ENCODE data around the gene ALOX15.
"Not testable (repeated sequence)": the region's sequence is repeated elsewhere in the genome, so short reads cannot be mapped to it uniquely, and the experiment has no call there.

Gene ALOX15, protein sequence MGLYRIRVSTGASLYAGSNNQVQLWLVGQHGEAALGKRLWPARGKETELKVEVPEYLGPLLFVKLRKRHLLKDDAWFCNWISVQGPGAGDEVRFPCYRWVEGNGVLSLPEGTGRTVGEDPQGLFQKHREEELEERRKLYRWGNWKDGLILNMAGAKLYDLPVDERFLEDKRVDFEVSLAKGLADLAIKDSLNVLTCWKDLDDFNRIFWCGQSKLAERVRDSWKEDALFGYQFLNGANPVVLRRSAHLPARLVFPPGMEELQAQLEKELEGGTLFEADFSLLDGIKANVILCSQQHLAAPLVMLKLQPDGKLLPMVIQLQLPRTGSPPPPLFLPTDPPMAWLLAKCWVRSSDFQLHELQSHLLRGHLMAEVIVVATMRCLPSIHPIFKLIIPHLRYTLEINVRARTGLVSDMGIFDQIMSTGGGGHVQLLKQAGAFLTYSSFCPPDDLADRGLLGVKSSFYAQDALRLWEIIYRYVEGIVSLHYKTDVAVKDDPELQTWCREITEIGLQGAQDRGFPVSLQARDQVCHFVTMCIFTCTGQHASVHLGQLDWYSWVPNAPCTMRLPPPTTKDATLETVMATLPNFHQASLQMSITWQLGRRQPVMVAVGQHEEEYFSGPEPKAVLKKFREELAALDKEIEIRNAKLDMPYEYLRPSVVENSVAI

GRCh38 chr17:4641297-4642195, at the start of gene ALOX15:
ALOX15 (minus strand) TSS chr17:4641678; CDS start chr17:4641651, 27 bp downstream.
- DNase-seq, result no peak

GRCh38 chr17:4690745-4691144, 49.3 kb upstream of the ALOX15 start:
- no peak for DNase-seq

GRCh38 chr17:4689872-4690271, 48.4 kb upstream of the ALOX15 start:
- not testable (repeated sequence) for DNase-seq

DNA sequence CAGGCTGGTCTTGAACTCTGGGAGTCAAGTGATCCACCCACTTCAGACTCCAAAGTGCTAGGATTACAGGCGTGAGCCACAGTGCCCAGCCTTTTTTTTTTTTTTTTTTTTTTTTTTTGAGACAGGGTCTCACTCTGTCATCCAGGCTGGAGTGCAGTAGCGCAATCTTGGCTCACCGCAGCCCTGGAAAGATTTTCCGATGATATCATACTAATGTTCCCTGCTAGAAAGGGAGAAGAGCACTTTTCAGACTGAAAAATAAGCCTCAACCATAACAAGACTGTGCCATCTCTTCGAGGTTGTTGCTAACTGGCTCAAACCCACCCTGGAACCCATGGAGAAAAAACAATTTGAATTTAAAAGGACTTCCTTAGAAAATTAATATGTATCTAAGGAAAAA, 42.3 kb upstream of the ALOX15 start:
- not testable (repeated sequence) for DNase-seq

GRCh38 chr17:4679658-4680057, 38.2 kb upstream of the ALOX15 start:
- DNase-seq, result no peak

GRCh38 chr17:4678448-4679026, 37.1 kb upstream of the ALOX15 start:
- DNase-seq, result peak; percentile 16

- DNase-seq, result no peak
Measured at GRCh38 chr17:4676791-4677190, 35.3 kb upstream of the ALOX15 start.

GRCh38 chr17:4675791-4676190, 34.3 kb upstream of the ALOX15 start:
- no peak for DNase-seq

DNA sequence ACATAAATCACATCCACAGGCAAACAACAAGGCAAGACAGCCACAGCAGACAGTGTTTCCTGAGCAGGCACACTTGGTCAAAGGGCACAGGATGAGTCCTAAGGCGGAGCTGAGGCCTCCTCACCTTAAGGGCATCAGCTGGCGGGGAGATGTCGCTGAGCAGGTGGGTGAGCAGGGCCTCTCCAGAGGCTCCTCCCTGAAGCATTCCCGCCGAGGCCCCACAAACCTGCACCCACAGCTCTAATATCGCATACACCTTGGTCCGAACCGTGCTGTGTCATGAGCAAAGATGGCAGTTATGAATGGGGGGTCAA, 33.2 kb upstream of the ALOX15 start:
- DNase-seq, result no peak

DNA sequence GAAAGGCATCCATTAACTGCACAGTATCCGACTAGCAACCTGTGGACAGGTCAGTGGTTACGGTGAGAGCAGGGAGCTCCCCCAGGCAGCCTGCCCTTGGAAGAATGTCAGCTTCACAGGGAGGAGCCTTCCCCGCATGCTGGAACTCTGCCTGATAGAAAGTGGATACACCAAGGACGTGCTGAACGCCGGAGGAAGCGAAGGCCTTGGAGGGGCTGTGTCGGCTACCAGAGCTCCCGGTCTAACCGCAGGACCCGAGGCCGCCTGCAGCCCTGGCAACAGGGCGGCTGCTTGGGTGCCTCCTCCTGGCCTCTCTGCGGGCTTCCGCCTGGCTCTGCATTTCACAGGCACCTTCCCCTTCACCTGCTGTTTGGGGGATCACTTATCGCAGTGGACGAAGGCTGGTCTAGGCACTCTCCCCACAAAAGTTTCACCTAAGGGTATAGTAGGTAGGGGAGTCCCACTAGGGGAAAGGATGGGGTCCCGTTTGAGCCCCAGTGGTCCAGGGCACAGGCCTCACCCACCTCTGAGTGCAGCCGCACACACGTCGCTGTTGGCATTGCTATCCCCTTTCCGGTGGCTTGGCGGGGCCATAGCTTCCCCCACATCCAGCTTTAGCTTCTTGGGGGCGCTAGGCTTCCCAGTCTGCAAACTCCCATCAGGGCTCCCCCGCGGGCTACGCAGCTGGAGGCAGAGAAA, 32.7 kb upstream of the ALOX15 start:
- DNase-seq, result no peak

DNA sequence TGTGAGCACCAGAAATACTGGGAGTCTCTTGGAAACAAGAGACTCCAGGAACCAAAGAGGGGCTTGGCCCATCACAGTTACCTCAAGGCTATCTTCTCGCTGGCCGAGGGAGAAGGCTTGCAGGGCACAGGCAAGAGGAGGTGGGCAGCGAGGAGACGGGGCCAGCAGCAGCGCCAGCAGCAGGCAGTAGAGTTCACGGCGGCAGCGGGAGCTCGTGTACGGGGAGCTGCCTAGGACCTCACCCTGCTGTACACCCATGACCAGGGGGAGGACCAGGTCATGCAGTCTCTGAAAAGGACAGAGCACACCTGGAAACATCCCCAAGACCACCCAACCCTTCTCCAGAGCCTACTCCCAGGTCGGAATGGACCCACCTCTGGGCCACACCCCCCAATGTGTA, 31.7 kb upstream of the ALOX15 start:
- no peak for DNase-seq

DNA sequence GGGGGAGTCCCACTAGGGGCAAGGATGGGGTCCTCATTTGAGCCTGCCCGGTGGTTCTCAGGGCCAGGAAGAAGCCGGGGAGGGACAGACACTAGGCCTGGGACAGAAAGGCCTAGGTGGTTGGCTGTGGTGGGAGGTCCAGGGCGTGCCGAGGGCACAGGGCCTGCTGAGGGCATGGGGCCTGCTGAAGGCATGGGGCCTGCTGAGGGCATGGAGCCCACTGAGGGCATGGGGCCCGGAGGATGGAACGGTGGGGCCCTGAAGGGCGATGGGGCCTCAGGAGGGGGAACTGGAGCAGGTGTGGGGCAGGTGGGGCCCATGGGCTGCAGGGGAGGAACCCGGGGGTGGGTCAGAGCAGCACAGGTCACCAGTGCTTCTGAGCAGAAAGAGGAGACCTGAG, 31.3 kb upstream of the ALOX15 start:
- no peak for DNase-seq

DNA sequence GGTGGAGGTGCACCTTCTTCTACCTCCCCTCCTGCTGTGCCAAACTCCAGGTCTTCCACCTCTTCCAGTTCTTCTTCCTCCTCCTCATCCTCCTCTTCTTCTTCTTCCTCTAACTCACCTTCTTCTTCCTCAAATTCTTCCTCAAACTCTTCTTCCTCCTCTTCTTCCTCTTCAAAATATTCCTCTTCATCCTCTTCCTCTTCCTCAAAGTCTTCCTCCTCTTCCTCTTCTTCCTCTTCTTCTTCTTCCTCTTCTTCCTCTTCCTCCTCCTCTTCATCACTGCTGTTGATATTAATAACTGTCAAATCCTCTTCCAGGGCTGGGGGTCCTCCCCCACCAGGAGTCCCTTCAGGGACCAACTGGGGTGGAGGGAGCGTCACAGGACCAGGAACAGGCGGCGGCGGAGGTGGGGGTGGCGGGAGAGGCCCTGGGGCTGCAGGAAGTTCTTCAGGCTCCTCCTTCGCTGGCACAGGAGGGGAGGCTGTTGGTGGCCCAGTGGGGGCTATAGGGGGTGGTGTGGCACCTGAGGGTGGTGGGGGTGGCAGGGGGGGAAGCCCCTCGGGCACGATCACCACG, 30.7 kb upstream of the ALOX15 start:
- DNase-seq, result no peak

DNA sequence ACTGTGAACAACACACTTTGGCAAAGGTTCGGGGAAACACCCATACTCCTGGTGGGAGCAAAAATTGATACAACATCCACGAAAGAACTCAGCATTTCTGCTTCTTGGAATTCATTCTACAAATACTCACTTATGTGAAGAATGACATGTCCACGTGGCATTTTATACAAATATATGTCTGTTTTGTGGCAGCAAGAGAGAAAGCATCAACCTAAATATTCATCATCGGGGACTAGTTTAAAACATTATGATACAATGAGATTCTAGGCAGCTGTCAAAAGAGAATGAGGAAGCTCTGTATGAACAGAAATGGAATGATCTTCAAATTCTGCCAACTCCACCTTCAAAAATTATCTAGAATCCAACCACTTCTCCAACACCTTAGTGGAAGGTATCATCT, 25.7 kb upstream of the ALOX15 start:
- no peak for DNase-seq

DNA sequence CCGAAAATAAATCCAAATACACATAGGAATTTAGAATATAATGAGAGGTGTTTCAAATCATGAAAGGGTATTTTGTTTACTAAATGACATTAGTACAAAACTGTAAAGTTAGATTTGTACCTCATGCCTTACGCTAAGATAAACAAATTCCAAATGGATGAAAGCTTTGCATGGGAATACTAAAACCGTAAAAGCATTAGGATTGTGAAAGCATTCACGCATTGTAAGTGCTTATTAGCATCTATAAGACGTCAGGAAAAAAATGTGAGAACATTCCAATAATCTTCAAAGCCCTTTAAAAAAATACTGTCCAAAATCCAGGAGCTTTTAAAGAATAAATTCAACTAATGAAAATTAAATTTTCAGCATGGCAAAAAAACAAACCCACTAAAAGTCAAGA, 24.8 kb upstream of the ALOX15 start:
- no peak for DNase-seq

- no peak for DNase-seq
Measured at GRCh38 chr17:4665027-4665426, 23.5 kb upstream of the ALOX15 start.

DNA sequence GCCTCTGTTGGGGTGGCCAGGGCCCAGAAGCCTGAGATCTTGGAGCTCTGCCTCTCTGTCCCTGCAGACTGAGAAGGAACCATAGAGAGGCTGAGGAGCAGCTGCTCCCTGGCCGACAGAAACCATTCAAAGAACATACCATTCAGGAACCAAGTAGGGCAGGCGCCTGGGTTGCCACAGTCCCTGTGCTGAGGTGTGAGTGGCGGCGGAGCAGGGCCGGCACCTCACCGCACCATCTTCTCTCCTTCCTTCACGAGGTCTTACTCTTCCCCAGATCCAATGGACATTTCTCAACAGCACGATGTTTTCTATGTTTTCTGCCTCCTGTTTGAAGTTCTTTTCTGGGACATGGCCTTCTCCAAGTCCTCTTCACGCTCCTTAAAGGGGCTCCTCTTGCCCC, 22.8 kb upstream of the ALOX15 start:
- DNase-seq, result no peak

DNA sequence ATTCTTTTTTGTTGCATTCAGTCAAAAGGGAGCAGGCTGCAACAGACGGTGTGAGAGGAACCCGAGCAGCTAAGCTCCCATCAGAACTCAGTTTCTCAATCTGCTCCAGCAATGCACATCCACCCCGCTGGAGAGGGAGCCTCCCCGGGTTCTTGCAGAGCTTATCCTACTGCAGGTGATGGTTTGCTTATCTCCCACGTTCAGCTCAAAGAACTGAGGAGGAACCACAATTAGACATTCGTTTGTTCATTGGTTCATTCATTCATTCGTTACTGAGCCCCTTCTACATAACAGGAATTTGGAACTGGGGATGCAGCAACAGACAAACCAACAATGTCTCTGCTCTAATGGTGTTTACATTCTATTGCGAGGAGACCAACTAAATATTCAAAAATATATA, 22.2 kb upstream of the ALOX15 start:
- no peak for DNase-seq

GRCh38 chr17:4658478-4659305, 17.2 kb upstream of the ALOX15 start:
- DNase-seq, result peak; percentile 42

DNA sequence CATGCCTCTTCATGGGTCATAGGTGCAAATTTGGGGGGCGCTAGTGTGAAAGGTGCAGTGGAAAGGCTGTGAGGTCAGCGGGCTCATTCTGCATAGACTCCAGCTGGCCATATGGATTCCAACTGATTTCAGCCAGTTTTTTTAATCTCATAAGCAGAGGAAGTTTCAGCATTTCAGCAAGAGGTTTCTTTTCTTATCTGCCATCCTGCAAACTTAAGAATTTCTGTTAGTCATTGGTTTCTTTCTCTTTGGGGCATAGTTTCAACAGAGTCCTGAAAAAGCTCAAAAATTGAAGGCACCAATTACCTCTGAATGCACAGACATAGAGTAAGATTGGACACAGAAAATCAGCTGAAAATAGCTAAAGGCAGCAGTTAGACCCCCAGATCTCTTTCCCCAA, 16.2 kb upstream of the ALOX15 start:
- no peak for DNase-seq

DNA sequence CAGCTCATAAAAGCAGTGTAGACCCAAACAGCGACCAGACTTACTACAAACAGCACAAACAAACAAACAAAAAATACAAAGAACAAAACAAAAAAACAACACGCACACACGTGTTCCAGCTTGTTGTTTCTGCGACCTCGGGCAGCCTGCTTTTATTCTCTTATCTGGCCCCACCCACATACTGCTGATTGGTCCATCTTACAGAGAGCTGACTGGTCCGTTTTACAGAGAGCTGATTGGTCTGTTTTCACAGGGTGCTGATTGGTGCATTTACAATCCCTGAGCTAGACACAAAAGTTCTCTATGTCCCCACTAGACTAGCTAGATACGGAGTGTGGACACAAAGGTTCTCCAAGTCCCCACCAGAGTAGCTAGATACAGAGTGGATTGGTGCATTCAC, 14.5 kb upstream of the ALOX15 start:
- not testable (repeated sequence) for DNase-seq

Measured in stimulated activated CD4-positive, alpha-beta T cell treated with anti-CD3 and anti-CD28 coated beads, Interleukin-4, amount 100 ng/mL, for 24 hours (primary cell).